HG02763 (cell line): Measurements from ENCODE around the gene CAB39.

Experiments
- ATAC-seq: cut with Tn5 transposase; IDR thresholded peaks from one replicate; pipeline ENCODE4 v1.9.1; 2021; ENCODE audit warnings: mild to moderate bottlenecking, moderate library complexity; ENCODE audit not compliant: unreplicated experiment

Gene CAB39

DNA sequence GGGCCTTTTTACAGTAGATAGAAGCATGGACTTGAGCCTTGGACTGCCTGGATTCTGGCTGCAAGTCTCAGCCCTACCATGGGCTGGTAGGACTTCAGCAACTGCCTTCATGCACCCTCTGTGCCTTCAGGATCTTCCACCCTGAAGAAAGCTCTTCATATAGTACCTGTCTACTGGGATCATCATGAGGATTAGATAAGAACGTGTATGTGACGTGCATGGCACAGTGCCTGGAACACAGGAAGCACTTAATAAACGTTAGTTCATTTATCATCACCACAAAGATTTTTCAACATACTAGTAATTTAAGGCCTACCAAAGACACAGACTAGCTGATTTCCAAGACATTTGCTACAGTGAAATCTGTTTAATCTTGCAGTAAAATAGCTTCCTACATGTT is 98.9 kb downstream of the CAB39 start:
- ATAC-seq: no peak

DNA sequence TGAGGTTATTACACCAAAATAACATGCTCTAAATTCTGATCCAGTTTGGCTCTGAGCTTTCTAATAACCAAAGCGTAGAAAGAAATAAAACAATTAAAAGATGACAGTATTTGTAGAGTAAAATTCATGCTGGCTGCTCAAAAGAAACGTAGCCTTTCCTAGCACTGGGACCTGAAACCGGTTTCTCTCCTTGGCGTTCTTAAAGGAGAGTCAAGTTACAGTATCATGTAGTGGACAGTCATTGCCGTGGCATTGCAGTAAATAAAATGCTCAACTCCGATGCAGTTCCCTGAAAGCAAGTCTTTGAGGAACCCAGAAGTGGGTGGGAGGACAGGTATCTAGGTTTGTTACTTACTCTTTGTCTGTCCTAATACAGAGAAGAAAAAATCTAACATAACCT is 99.4 kb downstream of the CAB39 start:
- no peak for ATAC-seq

DNA sequence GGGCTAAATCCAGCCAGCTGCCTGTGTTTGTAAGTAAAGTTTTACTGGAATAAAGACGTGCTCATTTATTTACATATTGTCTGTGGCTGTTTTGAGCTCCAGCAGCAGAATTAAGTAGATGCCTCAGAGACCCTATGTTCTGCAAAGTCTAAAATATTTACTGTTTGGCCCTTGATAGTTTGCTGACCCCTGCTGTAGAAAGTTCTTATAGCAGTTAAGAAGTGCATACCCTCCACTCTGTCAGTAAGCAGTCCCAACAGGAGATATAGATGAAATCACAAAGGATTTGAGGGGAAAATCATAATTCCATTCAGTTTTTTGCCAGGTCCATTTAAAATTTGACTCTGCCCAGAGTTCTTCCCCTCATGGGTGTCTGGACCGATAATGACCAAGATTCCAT is 102.0 kb downstream of the CAB39 start:
- ATAC-seq: no peak

DNA sequence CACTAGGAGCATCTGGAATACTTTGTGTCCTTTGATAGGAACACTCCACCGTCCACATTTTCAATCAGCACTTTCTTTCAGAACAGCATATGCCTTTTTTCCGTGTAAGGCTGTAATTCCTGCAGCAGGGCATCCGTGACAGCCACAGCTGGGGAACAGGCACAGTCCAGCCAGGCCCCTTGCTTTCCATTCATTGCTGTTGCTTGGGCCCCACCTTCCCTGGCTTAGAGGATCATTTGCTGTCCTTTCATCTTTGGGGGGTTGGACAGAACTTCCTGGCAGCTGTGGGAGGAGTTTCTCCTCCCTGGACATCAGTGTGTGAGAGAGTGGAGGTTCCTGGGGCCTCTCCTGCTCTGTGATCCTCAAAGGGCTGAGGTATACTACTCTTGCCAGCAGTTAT is 102.4 kb downstream of the CAB39 start:
- no peak for ATAC-seq

DNA sequence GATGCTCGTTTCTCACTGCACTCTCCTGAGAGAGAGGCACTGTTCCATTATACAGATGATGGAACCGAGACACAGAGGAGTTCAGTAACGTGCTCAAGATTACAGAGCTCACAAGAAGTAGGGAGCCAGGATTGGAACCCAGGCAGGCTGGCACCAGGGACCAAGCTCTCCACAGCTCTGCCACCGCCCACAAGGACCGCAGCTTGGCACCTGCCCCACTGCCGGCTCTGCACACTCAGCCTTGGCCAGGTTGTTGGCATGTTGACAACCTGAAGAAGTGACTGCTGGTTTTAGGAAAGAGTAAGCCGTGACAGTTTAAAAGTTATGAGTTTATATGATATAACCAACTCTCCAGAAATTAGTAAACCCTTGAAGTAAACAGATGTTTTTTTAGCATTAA is 104.1 kb downstream of the CAB39 start:
- ATAC-seq: no peak

DNA sequence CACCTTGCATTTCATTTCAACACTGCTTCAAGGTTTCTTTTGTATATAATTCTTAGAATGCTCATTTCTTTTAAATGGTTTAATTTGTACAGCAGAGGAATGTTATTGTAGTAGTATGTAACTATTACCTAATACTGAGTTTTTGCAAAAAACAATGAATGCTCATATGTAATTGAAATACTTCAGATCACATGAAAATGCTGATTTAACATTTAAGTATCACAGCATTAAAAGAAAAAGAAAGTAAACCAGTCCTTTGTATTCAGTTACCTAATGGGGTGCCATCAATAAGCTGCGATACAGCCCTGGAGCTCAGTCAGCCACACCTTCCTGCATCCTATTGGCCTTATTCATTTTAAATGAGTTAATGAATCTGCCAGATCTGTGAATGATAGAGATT is 106.8 kb downstream of the CAB39 start:
- no peak for ATAC-seq

DNA sequence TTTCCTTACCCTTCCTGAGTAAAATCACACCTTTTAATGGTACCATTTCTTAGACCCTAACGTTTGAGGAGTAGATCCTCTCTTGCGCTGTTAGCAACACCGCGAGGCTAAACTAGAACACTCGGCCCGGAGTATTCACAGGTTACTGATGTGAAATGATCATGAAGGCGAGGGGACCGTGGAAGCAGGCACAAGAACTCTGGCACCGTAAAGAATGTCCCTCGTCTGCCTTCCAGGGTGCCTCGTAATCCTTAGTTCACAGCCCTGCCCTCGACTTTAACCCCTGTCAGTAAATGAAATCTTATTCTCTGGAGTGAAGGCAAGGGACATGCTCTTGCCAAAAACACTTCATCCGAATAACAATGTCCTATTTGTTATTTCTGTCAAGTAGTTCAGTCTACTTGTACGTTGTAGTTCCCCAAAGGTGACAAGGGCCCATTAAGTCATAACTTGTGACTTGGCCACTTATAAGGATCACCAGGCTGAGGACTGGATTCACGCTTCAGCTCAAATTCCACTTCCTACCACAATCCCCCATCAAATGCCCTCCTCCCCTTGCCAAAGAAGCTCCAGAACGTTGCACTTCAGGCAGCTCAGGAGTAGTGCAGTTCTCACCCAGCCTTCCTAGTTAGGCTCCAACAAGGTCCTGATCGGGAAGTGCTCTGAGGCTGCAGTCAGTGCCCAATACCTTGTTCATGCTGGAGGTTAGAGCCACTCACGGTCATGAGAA is 108.8 kb downstream of the CAB39 start:
- ATAC-seq: no peak

DNA sequence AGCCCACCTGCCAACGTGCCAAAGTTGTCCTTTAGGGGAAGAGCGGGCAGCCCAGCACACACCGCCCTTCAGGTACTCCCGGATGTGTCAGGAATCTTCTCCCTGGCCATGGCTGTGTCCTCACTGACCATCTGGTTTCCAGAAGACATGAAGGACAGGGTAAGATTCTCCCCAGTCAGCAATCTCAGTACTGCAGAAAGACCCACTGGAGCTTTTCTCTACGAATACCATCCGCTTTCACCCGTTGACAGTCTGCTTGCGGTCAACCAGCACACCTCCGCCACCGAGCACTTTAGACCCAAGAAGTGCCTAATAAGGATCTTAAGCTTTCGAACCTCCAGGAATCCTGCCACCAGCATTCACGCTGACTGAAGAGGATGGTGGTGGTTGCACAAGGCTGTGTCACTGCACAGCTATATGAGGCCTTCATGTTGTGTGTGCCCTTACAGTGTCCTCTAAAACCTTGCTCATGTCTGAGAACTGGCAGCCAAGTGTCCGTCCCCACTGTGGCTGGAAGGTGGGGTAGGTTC is 109.4 kb downstream of the CAB39 start:
- no peak for ATAC-seq

DNA sequence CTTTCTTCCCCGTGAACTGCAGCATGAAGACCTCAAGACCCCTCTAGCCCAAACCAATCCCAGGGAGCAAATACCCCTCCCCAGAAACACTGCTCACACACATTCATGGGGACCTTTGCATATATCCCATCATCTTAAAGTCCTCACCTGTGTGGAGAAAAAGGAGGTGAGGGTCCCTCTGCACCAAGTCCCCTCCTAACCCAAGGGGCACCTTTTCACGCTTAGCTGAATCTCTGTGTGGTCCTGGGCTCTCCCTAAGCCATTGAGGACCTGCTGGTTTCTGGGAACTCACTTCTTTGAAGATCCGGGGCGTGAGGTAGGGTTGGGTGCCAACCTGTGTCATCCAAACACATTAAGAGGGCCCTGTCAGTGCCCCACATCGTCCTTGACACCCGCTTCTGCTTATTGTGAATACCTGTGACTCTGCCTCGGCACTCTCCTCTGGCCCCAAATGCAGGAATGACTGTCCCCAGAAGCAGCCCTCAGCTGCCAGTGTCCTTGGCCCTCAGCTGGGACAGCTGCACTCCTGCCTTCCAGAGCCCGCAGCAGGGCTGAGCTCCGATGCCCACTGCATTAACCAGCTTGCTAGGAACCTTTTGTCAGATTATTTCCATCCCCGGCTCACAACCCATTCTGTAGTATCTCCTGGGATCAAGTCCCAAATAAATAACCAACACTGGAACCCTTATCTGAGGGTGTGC is 110.8 kb downstream of the CAB39 start:
- no peak for ATAC-seq

DNA sequence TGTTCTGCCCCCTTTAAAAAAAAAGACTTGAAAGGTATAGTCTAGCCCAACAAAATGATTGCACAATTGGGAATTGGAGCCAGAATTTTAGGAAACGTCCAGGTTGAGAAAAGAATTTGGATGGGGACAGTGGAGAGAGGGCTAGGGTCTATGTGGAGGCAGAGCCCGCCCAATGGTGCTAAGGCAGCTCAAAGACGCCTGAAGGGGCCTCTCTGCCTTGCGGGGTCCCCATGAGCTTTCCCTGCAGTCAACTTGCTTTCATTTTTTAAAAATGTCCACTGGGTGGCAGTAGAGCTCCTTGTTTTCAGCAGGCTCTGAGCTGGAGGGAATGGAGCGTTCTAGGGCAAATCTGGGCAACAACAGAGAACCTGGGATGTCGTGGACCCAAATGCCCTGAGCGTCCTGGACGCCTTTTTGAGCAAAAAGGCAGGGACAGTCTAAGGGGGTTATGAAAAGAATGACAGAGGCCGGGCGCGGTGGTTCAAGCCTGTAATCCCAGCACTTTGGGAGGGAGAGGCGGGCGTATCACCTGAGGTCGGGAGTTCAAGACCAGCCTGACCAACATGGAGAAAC is 111.8 kb downstream of the CAB39 start:
- no peak for ATAC-seq

DNA sequence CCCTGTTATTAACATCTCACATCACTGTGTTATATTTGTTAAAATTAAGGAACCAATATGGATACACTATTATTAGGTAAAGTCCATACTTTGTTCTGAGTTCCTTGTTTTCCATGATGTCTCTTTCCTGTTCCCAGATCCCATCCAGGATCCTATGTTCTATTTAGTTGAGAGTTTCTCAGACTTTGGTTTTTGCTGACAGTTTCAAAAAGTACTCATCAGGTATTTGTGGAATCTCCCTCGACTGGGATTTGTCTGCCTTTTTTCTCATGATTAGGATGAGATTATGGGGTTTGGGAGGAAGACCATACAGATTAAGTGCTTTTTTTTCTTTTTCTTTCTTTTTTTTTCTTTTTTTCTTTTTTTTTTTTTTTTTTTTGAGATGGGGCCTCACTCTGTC is 112.7 kb downstream of the CAB39 start:
- no peak for ATAC-seq

DNA sequence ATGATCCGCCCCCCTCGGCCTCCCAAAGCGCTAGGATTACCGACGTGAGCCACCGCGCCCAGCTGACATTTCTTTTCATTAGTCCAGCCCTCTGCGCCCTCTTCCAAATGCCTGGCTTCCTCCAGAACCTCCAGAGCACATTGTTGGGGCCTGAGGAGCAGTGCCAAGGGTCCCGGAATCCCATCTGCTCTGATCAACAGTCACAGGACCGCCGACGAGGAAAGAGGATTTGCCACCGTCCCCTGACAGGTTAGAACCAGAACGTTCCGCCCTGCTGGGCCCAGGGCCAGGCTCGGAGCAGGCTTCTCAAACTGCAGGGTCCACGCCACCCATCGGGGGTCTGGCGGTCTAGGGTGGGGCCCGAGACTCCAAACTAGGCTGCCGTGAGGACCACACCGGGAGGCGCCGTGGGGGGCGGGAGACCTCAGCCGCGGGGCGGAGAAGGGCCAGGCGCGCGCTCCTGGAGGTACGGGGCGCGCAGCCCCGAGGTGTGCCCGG is 115.2 kb downstream of the CAB39 start:
- ATAC-seq: no peak

DNA sequence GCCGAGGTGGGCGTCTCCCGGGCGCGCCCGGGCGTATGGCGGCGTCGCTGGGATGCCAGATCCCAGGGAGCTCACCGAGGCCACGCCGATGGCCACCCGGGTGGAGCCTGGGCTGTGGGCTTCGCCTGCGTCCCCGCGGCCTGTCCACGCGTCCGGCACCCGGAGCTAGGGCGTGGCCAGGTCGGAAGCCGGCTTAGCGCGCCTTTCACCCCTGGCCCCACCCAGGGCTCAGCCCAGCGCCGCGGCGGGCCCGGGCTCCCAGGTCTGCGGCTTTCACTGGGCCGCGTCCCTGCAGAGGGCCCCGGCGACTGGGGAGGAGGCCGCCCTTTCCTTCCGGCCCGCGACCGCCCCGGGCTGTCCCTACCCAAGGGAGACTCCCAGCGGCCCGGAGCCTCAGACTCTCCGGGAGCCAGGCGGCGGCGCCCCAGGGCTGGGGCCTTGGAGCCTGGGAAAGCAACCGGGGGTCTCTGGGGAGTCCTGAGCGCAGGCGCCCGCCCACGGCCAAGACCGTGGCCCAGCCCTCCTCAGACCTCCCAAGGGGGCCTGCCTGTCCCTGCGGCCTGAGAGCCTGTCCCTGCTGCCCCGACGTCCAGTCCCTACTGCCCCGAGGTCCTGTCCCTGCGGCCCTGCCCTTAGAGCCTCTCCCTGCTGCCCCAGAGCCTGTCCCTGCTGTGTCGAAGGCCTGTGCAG is 115.8 kb downstream of the CAB39 start:
- no peak for ATAC-seq

DNA sequence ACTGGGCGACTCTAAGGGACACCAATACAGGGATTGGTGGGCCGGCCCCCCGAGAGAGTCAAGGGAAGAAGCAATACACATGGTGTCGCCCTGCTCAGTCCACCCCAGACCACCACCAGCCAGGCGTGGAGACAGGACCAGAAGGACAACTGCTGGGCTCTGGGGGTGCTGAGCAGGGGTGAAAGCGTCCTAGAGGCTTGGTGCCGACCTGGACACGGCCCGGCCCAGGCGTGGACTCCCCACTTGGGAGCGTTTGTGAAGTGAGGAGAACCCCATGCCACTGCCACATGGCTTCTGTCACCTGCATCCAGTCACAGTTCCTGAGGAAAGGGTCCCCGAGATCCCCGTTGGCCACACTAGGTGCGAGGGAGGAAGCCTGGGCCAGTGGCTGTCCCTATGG is 116.7 kb downstream of the CAB39 start:
- ATAC-seq: no peak

DNA sequence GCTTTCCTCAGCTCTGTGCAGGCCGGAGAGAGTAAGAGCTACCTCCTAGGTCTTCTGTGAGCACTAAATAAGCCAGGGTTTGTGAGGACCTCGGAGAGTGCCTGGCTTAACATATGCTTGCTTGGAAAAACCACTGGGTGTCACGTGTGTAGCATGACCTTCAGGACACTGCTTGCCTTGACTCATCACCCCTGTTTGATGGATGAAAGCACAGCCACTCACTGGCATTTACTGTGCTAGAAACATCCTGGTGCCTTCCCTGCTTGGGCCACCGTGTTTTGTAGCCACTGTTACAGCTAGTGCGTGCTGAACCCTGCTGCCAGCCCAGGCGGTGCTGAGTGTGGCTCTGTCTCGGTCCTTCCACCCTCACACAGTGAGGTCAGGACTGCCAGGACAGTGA is 117.3 kb downstream of the CAB39 start:
- ATAC-seq: no peak

DNA sequence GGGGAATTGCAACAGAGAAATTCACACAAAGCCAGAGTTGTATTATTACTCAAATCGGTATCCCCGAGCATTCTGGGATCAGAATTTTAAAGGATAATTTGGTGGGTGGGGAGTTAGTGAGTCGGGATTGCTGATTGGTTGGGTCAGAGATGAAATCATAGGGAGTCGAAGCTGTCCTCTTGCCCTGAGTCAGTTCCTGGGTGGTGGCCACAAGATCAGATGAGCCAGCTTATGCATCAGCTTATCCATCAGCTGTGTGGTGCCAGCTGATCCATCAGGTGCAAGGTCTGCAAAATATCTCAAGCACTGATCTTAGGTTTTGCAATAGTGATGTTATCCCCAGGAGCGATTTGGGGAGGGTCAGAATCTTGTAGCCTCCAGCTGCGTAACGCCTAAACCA is 117.8 kb downstream of the CAB39 start:
- no peak for ATAC-seq

DNA sequence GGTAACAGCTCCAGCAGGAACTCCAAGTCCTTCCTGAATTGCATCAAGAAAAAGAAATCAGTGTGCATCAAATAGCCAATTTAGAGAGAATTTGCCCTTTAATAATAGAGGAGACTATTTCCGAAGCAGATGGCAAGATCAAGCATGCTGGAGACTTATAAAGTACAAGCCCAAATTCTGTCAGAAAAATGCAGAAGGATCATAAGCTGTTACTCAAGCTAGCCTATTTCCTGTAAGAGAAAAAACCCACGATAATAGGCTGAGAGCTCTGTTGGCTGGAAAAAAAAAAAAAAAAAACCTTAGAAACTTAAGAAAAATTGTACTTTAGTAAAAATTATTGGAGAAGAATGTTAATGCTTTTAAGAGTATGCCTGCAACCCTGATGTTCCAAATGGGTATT is 127.7 kb downstream of the CAB39 start:
- no peak for ATAC-seq

DNA sequence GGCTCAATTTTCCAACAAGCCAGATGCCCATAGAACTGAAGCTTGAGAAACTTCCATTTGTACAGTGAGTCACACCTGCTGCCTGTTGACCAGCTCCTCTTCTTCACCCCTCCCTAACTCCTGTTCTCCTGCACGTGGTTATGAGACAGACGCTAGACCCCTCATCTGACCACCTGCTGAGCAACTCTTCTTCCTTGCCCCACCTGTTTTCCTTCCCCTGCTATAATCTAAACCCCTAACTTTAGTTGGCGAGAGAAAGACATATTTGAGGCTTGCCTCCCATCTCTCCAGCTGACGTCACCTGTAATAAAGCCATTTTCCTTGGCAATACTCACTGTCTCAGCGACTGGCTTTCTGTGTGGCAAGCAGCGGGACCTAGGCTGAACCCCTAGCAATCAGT is 129.8 kb downstream of the CAB39 start:
- ATAC-seq: no peak

DNA sequence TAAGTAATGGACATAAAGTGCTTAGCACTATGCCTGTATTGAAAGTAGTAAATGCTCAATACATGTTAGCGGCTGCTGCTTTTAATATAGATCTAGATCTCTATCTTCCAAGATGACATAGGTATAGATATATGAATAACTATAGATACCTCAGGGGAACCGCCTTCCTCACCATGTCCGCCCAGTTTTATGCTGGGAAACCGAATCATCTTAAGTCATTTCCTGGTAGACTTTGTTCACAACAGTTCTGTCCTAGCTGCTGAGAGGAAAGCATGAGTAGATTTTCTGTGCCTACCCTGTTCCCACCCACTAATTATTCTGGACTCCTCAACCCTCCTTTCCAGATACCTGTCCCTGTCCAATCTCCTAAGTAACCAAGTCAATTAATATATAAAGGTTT is 130.5 kb downstream of the CAB39 start:
- ATAC-seq: no peak

DNA sequence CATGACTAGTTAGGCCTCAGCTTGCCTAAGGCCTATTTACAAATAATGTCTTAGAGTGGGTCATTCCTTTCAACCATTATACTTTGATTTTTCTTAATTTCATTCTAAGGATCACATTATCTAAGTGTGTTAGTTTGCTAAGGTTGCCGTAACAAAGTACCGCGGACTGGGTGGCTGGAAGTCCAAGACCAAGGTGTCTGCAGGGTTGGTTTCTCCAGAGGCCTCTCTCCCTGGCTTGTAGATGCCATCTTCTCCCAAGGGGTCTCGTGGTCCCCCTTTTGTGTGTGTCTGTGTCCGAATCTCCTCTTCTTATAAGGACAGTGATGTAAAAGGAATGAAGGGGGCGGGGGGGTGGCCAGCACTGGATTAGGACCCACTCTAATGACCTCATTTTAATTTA is 133.7 kb downstream of the CAB39 start:
- ATAC-seq: no peak

DNA sequence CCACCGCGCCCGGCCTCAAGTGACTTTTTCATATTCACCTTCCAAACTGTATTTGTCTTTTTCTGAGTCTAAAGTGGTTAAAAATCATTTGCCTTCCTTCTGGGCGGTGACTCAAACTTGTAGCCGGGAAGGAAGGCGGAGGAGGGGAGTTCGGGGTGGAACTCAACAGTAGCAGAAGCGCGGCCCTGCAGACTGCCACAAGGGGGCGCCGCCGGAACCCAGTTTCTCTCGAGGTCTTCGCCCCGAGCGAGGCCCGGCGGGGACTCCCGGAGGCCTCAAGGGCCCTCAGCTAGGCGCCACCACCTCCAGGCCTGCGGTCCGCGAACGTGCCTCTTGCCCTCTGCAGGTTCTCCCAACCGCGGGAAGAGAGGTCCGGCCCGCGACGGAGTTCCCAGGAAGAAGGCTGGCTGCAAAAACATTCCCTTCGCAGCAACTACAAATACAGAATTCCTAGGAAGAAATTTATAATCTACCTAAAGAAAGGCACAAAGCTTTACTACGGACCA is 135.3 kb downstream of the CAB39 start:
- ATAC-seq: peak; percentile 90
